ENCODE results near the gene OS9. TPM values are rescaled to one million over a fixed set of nuclear protein-coding genes. Genes with fewer than 3 reads are reported as not detected.

The OS9 gene
- total and polyA plus RNA-seq, 2 donors (not counting 3 experiments of a cell fraction or from before 2014, with no cell fraction given), result 212 to 561 TPM

GRCh38 chr12:57719777-57720605 is 26.1 kb downstream of the OS9 start:
- H3K79me2 ChIP-seq (ENCODE audit: control insufficient read depth, insufficient read depth, low read length), result no peaks in the 10 kb centered on the region
- H3K9me1 ChIP-seq (replicated peaks; ENCODE audit: control insufficient read depth, extremely low read depth, insufficient read depth, low read length), result no peaks in the 10 kb centered on the region
- ChIA-PET POLR2A (no interaction called here), CTCF (interaction anchor here (1.0 kb wide), 1 partner anchor 137 kb away, joined by 3 read pairs; no protein-coding TSS in a partner anchor)
- no peak for FAIRE-seq
- no peak overlapping the region for H3K4me3 ChIP-seq (replicated peaks in 1 of 3; ENCODE audit: insufficient read depth in 1 of 3, low read depth in 1 of 3, low read length in 3 of 3)
- H3K27me3 ChIP-seq (ENCODE audit: control insufficient read depth in 2 of 2, insufficient read depth in 2 of 2, low read length in 2 of 2), result no peaks in the 10 kb centered on the region
- no peaks in the 10 kb centered on the region for H3K4me1 ChIP-seq (ENCODE audit: control insufficient read depth, extremely low read depth, insufficient read depth, low read length)
- dilution Hi-C loops (cut with MboI; ENCODE audit: extremely low pct_ligation_motif_present, low sequenced_read_pairs), result no loop called here
- no peak overlapping the region for H3K4me2 ChIP-seq (ENCODE audit: insufficient read depth, low read length)
- TF ChIP-seq POLR2A (IDR thresholded peaks at IDR 0.05; ENCODE audit: low read depth, low read length) (no peak), POLR2AphosphoS5 (IDR thresholded peaks at IDR 0.05; ENCODE audit: insufficient read depth, low read depth, low read length) (no peak), EZH2 (IDR thresholded peaks at IDR 0.05; ENCODE audit: borderline replicate concordance, low read depth, low read length, severe bottlenecking) (no peak), MAX (IDR thresholded peaks at IDR 0.05; ENCODE audit: insufficient read depth, insufficient read length) (no peak), CTCF (IDR thresholded peaks at IDR 0.05; ENCODE audit: extremely low read depth in 1 of 2, insufficient read depth in 1 of 2, low read depth in 1 of 2, low read length in 2 of 2) (no peak)
- H2AFZ ChIP-seq (ENCODE audit: low read depth, low read length), result no peak overlapping the region
- H4K20me1 ChIP-seq (replicated peaks; ENCODE audit: control insufficient read depth, extremely low read depth, insufficient read depth, low read length), result no peaks in the 10 kb centered on the region
- BruUV-seq (replicated peaks), result no TSS peak
- intact Hi-C loops (cut with micrococcal nuclease), result no loop called here
- H3K9me3 ChIP-seq (replicated peaks; ENCODE audit: control insufficient read depth, insufficient read depth, low read length), result no peaks in the 10 kb centered on the region
- no peak for DNase-seq (ENCODE audit: low read depth, low spot score)
- H3K9ac ChIP-seq (replicated peaks; ENCODE audit: extremely low read depth, insufficient read depth, low read length), result no peak overlapping the region
- peaks cover 0 to 36% of the 10 kb centered on the region in 2 experiments for H3K36me3 ChIP-seq (ENCODE audit: control insufficient read depth in 2 of 2, extremely low read depth in 1 of 2, insufficient read depth in 2 of 2, low read length in 2 of 2)
- H3K27ac ChIP-seq (ENCODE audit: insufficient read depth, low read depth, low read length), result no peak overlapping the region
